LNCaP clone FGC (cell line): ENCODE data around the gene TPST2.

Source experiments
- DNase-seq: peaks from one replicate; pipeline ENCODE4 v3.0.0-alpha.2; 2011; ENCODE audit warnings: low read depth
- H3K4me3 ChIP-seq: 2 replicates; pipeline ENCODE4 v1.5.1; 2011; ENCODE audit warnings: mild to moderate bottlenecking, low read depth, low read length, control low read depth
- CTCF ChIP-seq: IDR thresholded peaks from 2 replicates; pipeline ENCODE4 v1.5.1; 2012; ENCODE audit warnings: mild to moderate bottlenecking; ENCODE audit not compliant: control insufficient read depth, insufficient read depth; ENCODE audit errors: extremely low read depth

Gene TPST2

GRCh38 chr22:26610996-26611395, 21.1 kb upstream of the TPST2 start:
- DNase-seq = no peak

GRCh38 chr22:26610072-26610958, 20.4 kb upstream of the TPST2 start:
- TF ChIP-seq CTCF = no peak
- no peak overlapping the region for H3K4me3 ChIP-seq
- DNase-seq = no peak

More at GRCh38 chr22:26610996-26611395, 21.1 kb upstream of the TPST2 start:
- H3K4me3 ChIP-seq = no peak overlapping the region
- TF ChIP-seq CTCF = no peak

- no peak overlapping the region for H3K4me3 ChIP-seq
- TF ChIP-seq CTCF = no peak
- DNase-seq = no peak
These were observed 19.4 kb upstream of the TPST2 start for GRCh38 chr22:26609287-26609686.

- TF ChIP-seq CTCF = no peak
- no peak overlapping the region for H3K4me3 ChIP-seq
- no peak for DNase-seq
These were observed 18.2 kb upstream of the TPST2 start for GRCh38 chr22:26608129-26608528.

GRCh38 chr22:26606611-26607010, 16.7 kb upstream of the TPST2 start:
- no peak for DNase-seq
- H3K4me3 ChIP-seq = no peak overlapping the region
- TF ChIP-seq CTCF = no peak

GRCh38 chr22:26604368-26604767, 14.4 kb upstream of the TPST2 start:
- no peak for TF ChIP-seq CTCF
- DNase-seq = no peak
- H3K4me3 ChIP-seq = no peak overlapping the region

- no peak for TF ChIP-seq CTCF
- no peak for DNase-seq
These were observed 12.2 kb upstream of the TPST2 start for GRCh38 chr22:26602127-26602526.

More at GRCh38 chr22:26602127-26602526, 12.2 kb upstream of the TPST2 start:
- H3K4me3 ChIP-seq = no peak overlapping the region
